ENCODE measurements around the gene RACGAP1.

GRCh38 chr12:49952391-49953055, 72.8 kb downstream of the RACGAP1 start:
- TF ChIP-seq CTCF (IDR thresholded peaks at IDR 0.05) = no peak
- no peak for TF ChIP-seq EP300 (IDR thresholded peaks at IDR 0.05)

Data from gastroesophageal sphincter (tissue), 3 donors.